HTR-8/SVneo (cell line): ENCODE measurements around the gene CHRNA10.
A peak's percentile ranks its signal among the peaks of the same experiment; 100 is the strongest.
"Not testable (repeated sequence)": the region's sequence is repeated elsewhere in the genome, so short reads cannot be mapped to it uniquely, and the experiment has no call there.

Experiments
- DNase-seq: peaks from one replicate; pipeline ENCODE4 v3.0.0; 2011; ENCODE audit warnings: low spot score, mixed read lengths; ENCODE audit not compliant: insufficient read length
- FAIRE-seq: peaks from 2 replicates; lab custom pipeline; 2011; peaks lifted over from hg19 to GRCh38; lab: Jason Lieb, UNC

The CHRNA10 gene

GRCh38 chr11:3666023-3666530 lies 5.1 kb downstream of the CHRNA10 start:
- FAIRE-seq, result no peak
- no peak for DNase-seq

GRCh38 chr11:3665336-3666022 lies 5.7 kb downstream of the CHRNA10 start:
- DNase-seq (no peak), FAIRE-seq (no peak)

GRCh38 chr11:3664032-3664630 lies 7.1 kb downstream of the CHRNA10 start:
- FAIRE-seq (no peak), DNase-seq (no peak)

- FAIRE-seq (no peak), DNase-seq (no peak)
These were observed 8.3 kb downstream of the CHRNA10 start for GRCh38 chr11:3662856-3663255.

- FAIRE-seq, result no peak
- no peak for DNase-seq
These were observed 10.2 kb downstream of the CHRNA10 start for GRCh38 chr11:3660960-3661359.

- DNase-seq (no peak), FAIRE-seq (no peak)
These were observed 11.3 kb downstream of the CHRNA10 start for GRCh38 chr11:3659595-3660515.

GRCh38 chr11:3658252-3658651 lies 12.9 kb downstream of the CHRNA10 start:
- DNase-seq (no peak), FAIRE-seq (no peak)

- FAIRE-seq, DNase-seq: not testable (repeated sequence)
These were observed 13.9 kb downstream of the CHRNA10 start for GRCh38 chr11:3657331-3657730.

GRCh38 chr11:3655547-3655946 lies 15.6 kb downstream of the CHRNA10 start:
- DNase-seq (no peak), FAIRE-seq (no peak)

- FAIRE-seq, DNase-seq: not testable (repeated sequence)
These were observed 18.7 kb downstream of the CHRNA10 start for GRCh38 chr11:3652514-3652913.

GRCh38 chr11:3649374-3649773 lies 21.8 kb downstream of the CHRNA10 start:
- FAIRE-seq, DNase-seq: not testable (repeated sequence)

- DNase-seq, FAIRE-seq: not testable (repeated sequence)
These were observed 22.3 kb downstream of the CHRNA10 start for GRCh38 chr11:3648843-3649242.

- FAIRE-seq (no peak), DNase-seq (no peak)
These were observed 25.6 kb downstream of the CHRNA10 start for GRCh38 chr11:3645552-3645951.

- FAIRE-seq (no peak), DNase-seq (no peak)
These were observed 26.4 kb downstream of the CHRNA10 start, which contains the start of gene ART1 for GRCh38 chr11:3644817-3645235. Gene ART1 (plus strand): TSS chr11:3645128. CDS start chr11:3659214, 14,086 bp downstream.

- not testable (repeated sequence) for FAIRE-seq, DNase-seq
These were observed 28.1 kb downstream of the CHRNA10 start for GRCh38 chr11:3643102-3643546.

- DNase-seq, result peak; percentile 85
- peak; percentile 72 for FAIRE-seq
These were observed 28.9 kb downstream of the CHRNA10 start for GRCh38 chr11:3642071-3642951.

GRCh38 chr11:3641701-3642070 lies 29.5 kb downstream of the CHRNA10 start, which contains the start of gene ART5:
Gene ART5 (minus strand): TSS chr11:3641992. CDS start chr11:3641862, 130 bp downstream.
- DNase-seq (no peak), FAIRE-seq (no peak)

- FAIRE-seq, result no peak
- DNase-seq, result no peak
These were observed 30.0 kb downstream of the CHRNA10 start for GRCh38 chr11:3641191-3641590.

GRCh38 chr11:3639841-3640240 lies 31.3 kb downstream of the CHRNA10 start:
- FAIRE-seq, result no peak
- DNase-seq, result no peak
